K562 (cell line): Measurements from ENCODE around the gene ATAD2B. TPM values are rescaled to one million over a fixed set of nuclear protein-coding genes. Genes with fewer than 3 reads are reported as not detected.

Experiments used
- ATAC-seq: fragments of 200-7000 bp; cut with Tn5 transposase; 3 replicates; pipeline ENCODE4 v1.9.1; 2020; ENCODE audit warnings: moderate library complexity
- BruUV-seq: library from RNA; stranded (reverse); fragments of 400-500 nt; replicated peaks from 2 replicates; lab custom pipeline; 2021; lab: Mats Ljungman, UMichigan
- CTCF ChIA-PET: fragments of 300-600 bp; formaldehyde crosslinking; extraction: SDS; loops from one replicate; lab custom pipeline; 2021; ENCODE audit warnings: low intra/inter-chr PET ratio; lab: Yijun Ruan, JAX
- POLR2A ChIA-PET: fragments of 300-600, 350-650 bp; sonication (Branson Sonifier 250); formaldehyde crosslinking; extraction: SDS; loops from one replicate; lab custom pipeline; 2021; ENCODE audit warnings: antibody characterized with exemption, inconsistent platforms; lab: Yijun Ruan, JAX
- DNase-seq, 4 experiments: peaks; one replicate each; pipeline versions ENCODE4 v3.0.0 to v3.0.0-alpha.2; 2011 to 2018; ENCODE audit warnings: low spot score in 3 of 4, mixed read lengths in 3 of 4; ENCODE audit errors: extremely low read depth in 1 of 4
- FAIRE-seq: peaks from 2 replicates; lab custom pipeline; 2011; peaks lifted over from hg19 to GRCh38; lab: Jason Lieb, UNC
- H2AFZ ChIP-seq: 2 replicates; pipeline ENCODE4 v1.6.0; 2011; ENCODE audit warnings: low read depth, low read length, control low read depth, inconsistent platforms
- H3K27ac ChIP-seq: fragments of 200-600 bp; 3 replicates; pipeline ENCODE4 v1.8.0; 2011; ENCODE audit warnings: low read depth, mild to moderate bottlenecking, control low read depth, inconsistent platforms, low read length, moderate library complexity, mixed read lengths; ENCODE audit errors: extremely low read depth
- H3K27me3 ChIP-seq, 2 experiments: fragments of 300-600 bp in 1 of 2; 2 replicates in 1 of 2; 3 replicates in 1 of 2; pipeline versions ENCODE4 v1.6.0 to v1.8.0; 2011; ENCODE audit warnings: inconsistent platforms in 2 of 2, low read length in 2 of 2, mild to moderate bottlenecking in 1 of 2, mixed read lengths in 1 of 2, moderate library complexity in 1 of 2; ENCODE audit not compliant: control insufficient read depth in 2 of 2, insufficient read depth in 2 of 2
- H3K36me3 ChIP-seq: fragments of 300-600 bp; 3 replicates; pipeline ENCODE4 v1.8.0; 2011; ENCODE audit warnings: mild to moderate bottlenecking, low read length, inconsistent platforms; ENCODE audit not compliant: control insufficient read depth, insufficient read depth
- H3K4me1 ChIP-seq, 2 experiments: fragments of 200-600 bp in 1 of 2; replicated peaks in 1 of 2; 2 replicates in 1 of 2; 3 replicates in 1 of 2; pipeline versions ENCODE4 v1.5.1 to v1.8.0; 2011; ENCODE audit warnings: inconsistent platforms in 2 of 2, low read length in 2 of 2, mild to moderate bottlenecking in 1 of 2, mixed read lengths in 1 of 2, moderate library complexity in 1 of 2; ENCODE audit not compliant: control insufficient read depth in 2 of 2, insufficient read depth in 2 of 2
- H3K4me2 ChIP-seq: 2 replicates; pipeline ENCODE4 v1.6.1; 2011; ENCODE audit warnings: low read length, control low read depth, inconsistent platforms, mixed read lengths; ENCODE audit not compliant: insufficient read depth
- H3K4me3 ChIP-seq: fragments of 200-600 bp; sonication (generic), shearing (Covaris generic); 2 replicates; pipeline ENCODE4 v1.5.1; 2016; ENCODE audit warnings: control low read depth, inconsistent platforms
- H3K79me2 ChIP-seq: fragments of 200-600 bp; 3 replicates; pipeline ENCODE4 v1.8.0; 2011; ENCODE audit warnings: low read length, inconsistent platforms; ENCODE audit not compliant: control insufficient read depth, insufficient read depth
- H3K9ac ChIP-seq, 2 experiments: 2 replicates each; pipeline versions ENCODE4 v1.6.0 to v1.6.1; 2011; ENCODE audit warnings: low read depth in 2 of 2, low read length in 2 of 2, control low read depth in 1 of 2, inconsistent platforms in 1 of 2, mild to moderate bottlenecking in 1 of 2, mixed read lengths in 1 of 2; ENCODE audit not compliant: insufficient read depth in 1 of 2
- H3K9me1 ChIP-seq: one replicate; pipeline ENCODE4 v1.6.0; 2011; ENCODE audit warnings: inconsistent platforms, mild to moderate bottlenecking, low read length, moderate library complexity; ENCODE audit not compliant: control insufficient read depth, insufficient read depth
- H3K9me3 ChIP-seq: replicated peaks from 2 replicates; pipeline ENCODE4 v1.5.1; 2011; ENCODE audit warnings: low read depth, low read length, inconsistent platforms; ENCODE audit not compliant: control insufficient read depth, insufficient read depth
- H4K20me1 ChIP-seq: replicated peaks from 2 replicates; pipeline ENCODE4 v1.6.1; 2011; ENCODE audit warnings: low read length, inconsistent platforms, mixed read lengths; ENCODE audit not compliant: control insufficient read depth, insufficient read depth
- ARID1B ChIP-seq: fragments of 450-650 bp; IDR thresholded peaks from 2 replicates; pipeline ENCODE4 v1.6.1; 2016; ENCODE audit warnings: antibody characterized with exemption, mild to moderate bottlenecking, inconsistent platforms
- ARID2 ChIP-seq: fragments of 450-650 bp; IDR thresholded peaks from 2 replicates; pipeline ENCODE4 v1.6.1; 2017; ENCODE audit warnings: antibody characterized with exemption, mild to moderate bottlenecking
- ATF3 ChIP-seq, 2 experiments: fragments of 450-650 bp in 1 of 2; sonication (generic) in 1 of 2; formaldehyde crosslinking in 1 of 2; IDR thresholded peaks in 1 of 2; conservative IDR thresholded peaks in 1 of 2; 2 replicates each; pipeline versions ENCODE4 v1.6.1 to v1.8.1; 2016 to 2023; ENCODE audit warnings: mild to moderate bottlenecking in 2 of 2, moderate library complexity in 2 of 2, inconsistent platforms in 1 of 2, missing genetic modification reagents in 1 of 2
- C11orf30 ChIP-seq: fragments of 450-650 bp; IDR thresholded peaks from 2 replicates; pipeline ENCODE4 v1.6.1; 2016; ENCODE audit warnings: low read depth, mild to moderate bottlenecking
- CBFA2T3 ChIP-seq: fragments of 450-650 bp; IDR thresholded peaks from 2 replicates; pipeline ENCODE4 v1.6.1; 2017
- GTF2E2 ChIP-seq: fragments of 200-800 bp; sonication (Bioruptor generic); IDR thresholded peaks from 2 replicates; pipeline ENCODE4 v1.6.1; 2016; ENCODE audit warnings: missing genetic modification characterization, missing compliant biosample characterization
- HDAC1 ChIP-seq, 2 experiments: fragments of 450-650 bp; IDR thresholded peaks; 2 replicates each; pipeline ENCODE4 v1.6.1; 2016 to 2017; ENCODE audit warnings: inconsistent platforms in 1 of 2, mild to moderate bottlenecking in 1 of 2, moderate library complexity in 1 of 2
- KAT7 ChIP-seq: sonication (generic); formaldehyde crosslinking; IDR thresholded peaks from 2 replicates; pipeline ENCODE4 v1.8.0; 2022; ENCODE audit warnings: missing genetic modification reagents, mild to moderate bottlenecking, borderline replicate concordance
- NRF1 ChIP-seq, 2 experiments: fragments of 450-650 bp; IDR thresholded peaks in 1 of 2; conservative IDR thresholded peaks in 1 of 2; 2 replicates each; pipeline ENCODE4 v1.6.1; 2014; ENCODE audit warnings: mild to moderate bottlenecking in 2 of 2
- SIN3A ChIP-seq, 2 experiments: fragments of 150-350 bp in 1 of 2; IDR thresholded peaks; 2 replicates each; pipeline ENCODE4 v1.6.1; 2011 to 2016; ENCODE audit warnings: borderline replicate concordance in 2 of 2, low read depth in 2 of 2, low read length in 2 of 2, mild to moderate bottlenecking in 2 of 2, moderate library complexity in 2 of 2; ENCODE audit not compliant: control insufficient read depth in 1 of 2
- WGBS: fragments of 100-300 bp; shearing (Covaris generic); methylation state at CpG from one replicate; pipeline ENCODE4 v1.1.6; 2016; ENCODE audit warnings: low coverage, mixed read lengths; ENCODE audit not compliant: insufficient coverage; ENCODE audit errors: missing lambda C conversion rate; 5-methylcytosine and 5-hydroxymethylcytosine counted together
- in situ Hi-C: fragments of 300-500 bp; cut with MboI; formaldehyde crosslinking; loops from 4 replicates; pipeline ENCODE4 v1.15.0; 2018; ENCODE audit warnings: inconsistent platforms, mixed read lengths
- intact Hi-C: fragments of 100-400 bp; cut with micrococcal nuclease; formaldehyde crosslinking; loops from 2 replicates; pipeline ENCODE4 v1.14.2; 2022
- polyA plus RNA-seq, 8 experiments: library from polyadenylated mRNA; depleted of rRNA in 4 of 8; stranded (reverse) in 5 of 8; unstranded in 3 of 8; fragments of >200 nt; fragmentation: Nextera tagmentation in 2 of 8; fragmentation: Illumina TruSeq in 1 of 8; extraction: Ambion mirVana in 2 of 8; extraction: Trizol in 1 of 8; gene quantifications; 2 replicates each; pipeline versions ENCODE4 v1.2.1 to v1.2.3, GENCODE V29; 2011 to 2014; ENCODE audit warnings: inconsistent platforms in 1 of 8, missing spikeins in 1 of 8
- total RNA-seq, 7 experiments: library from RNA; depleted of rRNA in 6 of 7; stranded (reverse); fragments of >200 nt in 6 of 7; fragmentation: Illumina TruSeq in 2 of 7; extraction: Trizol in 2 of 7; gene quantifications; 2 replicates each; pipeline versions ENCODE4 v1.2.1 to v1.2.3, GENCODE V29; 2011 to 2021; ENCODE audit warnings: low replicate concordance in 1 of 7
- TF ChIP-seq, protein P1 (sequence below), 2 experiments: IDR thresholded peaks in 1 of 2; conservative IDR thresholded peaks in 1 of 2; 2 replicates each; pipeline ENCODE4 v1.6.1; 2016; ENCODE audit warnings: low read depth in 2 of 2, mild to moderate bottlenecking in 1 of 2, missing compliant biosample characterization in 1 of 2, missing genetic modification characterization in 1 of 2, moderate library complexity in 1 of 2
- TF ChIP-seq, protein P2 (sequence below): sonication (generic); formaldehyde crosslinking; IDR thresholded peaks from 2 replicates; pipeline ENCODE4 v1.8.0; 2022; ENCODE audit warnings: mild to moderate bottlenecking, missing genetic modification reagents

ATAD2B gene
- total and polyA plus RNA-seq, 9 of the 15 experiments (the other 6 are each of a cell fraction or from before 2014, with no cell fraction given) = 3.2 to 21.6 (median 11.4) TPM

- Histone ChIP-seq H3K4me2 (peak overlapping the region; percentile 85), H2AFZ (peak overlapping the region; percentile 99), H3K27ac (peak overlapping the region; percentile 93), H3K9me1 (no peaks in the 10 kb centered on the region), H3K4me1 (peaks cover 11 to 28% of the 10 kb centered on the region in 2 experiments; a peak in 4 of 5 replicates), H3K4me3 (peak overlapping the region; percentile 88), H3K9me3 (no peaks in the 10 kb centered on the region), H3K36me3 (peaks cover 8% of the 10 kb centered on the region; the same call in 2 of the 3 replicates), H3K9ac (peak overlapping the region; percentile 93 to 97), H4K20me1 (0 out of 2 replicates have a peak, but pooled peaks cover 3% of the 10 kb centered on the region), H3K27me3 (no peaks in the 10 kb centered on the region), H3K79me2 (peaks cover 55% of the 10 kb centered on the region)
- CTCF ChIA-PET = no interaction called here
- POLR2A ChIA-PET = interaction anchor here (0.6 to 5.7 kb wide), 12 partner anchors 10 to 118 kb away, joined by 3 to 54 read pairs (median 4); partner anchors contain the start of gene ATAD2B
- DNase-seq (peak in 2 of 4 experiments; percentile 17 to 59), ATAC-seq (peak; percentile 48), FAIRE-seq (no peak)
- WGBS = 1% methylated on average over 31 of the region's 46 CpGs
- intact Hi-C loops (loop anchor here (5.0 kb wide), 1 partner anchor 71 kb away; the partner anchor contains the start of gene MFSD2B), in situ Hi-C loops (no loop called here)
- TSS peak; percentile 66 for BruUV-seq
- TF ChIP-seq ARID1B = 0 out of 2 replicates have a peak, but pooled peaks have one; percentile 8
- TF ChIP-seq NRF1 (conservative IDR thresholded peaks at IDR 0.05 in 1 of 2, IDR thresholded peaks at IDR 0.05 in 1 of 2) = peak; percentile 9 to 34; a peak in 3 of 4 replicates
- TF ChIP-seq, protein P1, sequence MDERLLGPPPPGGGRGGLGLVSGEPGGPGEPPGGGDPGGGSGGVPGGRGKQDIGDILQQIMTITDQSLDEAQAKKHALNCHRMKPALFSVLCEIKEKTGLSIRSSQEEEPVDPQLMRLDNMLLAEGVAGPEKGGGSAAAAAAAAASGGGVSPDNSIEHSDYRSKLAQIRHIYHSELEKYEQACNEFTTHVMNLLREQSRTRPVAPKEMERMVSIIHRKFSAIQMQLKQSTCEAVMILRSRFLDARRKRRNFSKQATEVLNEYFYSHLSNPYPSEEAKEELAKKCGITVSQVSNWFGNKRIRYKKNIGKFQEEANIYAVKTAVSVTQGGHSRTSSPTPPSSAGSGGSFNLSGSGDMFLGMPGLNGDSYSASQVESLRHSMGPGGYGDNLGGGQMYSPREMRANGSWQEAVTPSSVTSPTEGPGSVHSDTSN (CRISPR knock-in tag; IDR thresholded peaks at IDR 0.05; ENCODE audit: low read depth) = no peak
- TF ChIP-seq, protein P1 (tag; conservative IDR thresholded peaks at IDR 0.05; ENCODE audit: low read depth) = peak; percentile 84
- peak; percentile 33 for TF ChIP-seq GTF2E2 (tag)
- no peak for TF ChIP-seq ARID2
- TF ChIP-seq SIN3A (IDR thresholded peaks at IDR 0.05; ENCODE audit: borderline replicate concordance in 2 of 2, control insufficient read depth in 1 of 2, low read depth in 2 of 2, low read length in 2 of 2) = 0 out of 4 replicates have a peak, but pooled peaks of 1 of the 2 experiments have one; percentile 30
- TF ChIP-seq HDAC1 (IDR thresholded peaks at IDR 0.05) = 0 out of 4 replicates have a peak, but pooled peaks of 1 of the 2 experiments have one; percentile 32
- peak; percentile 2; the same call in 1 of the 2 replicates for TF ChIP-seq CBFA2T3
- TF ChIP-seq C11orf30 = no peak
- peak; percentile 75; the same call in 1 of the 2 replicates for TF ChIP-seq KAT7 (CRISPR knock-in tag)
- TF ChIP-seq, protein P2, sequence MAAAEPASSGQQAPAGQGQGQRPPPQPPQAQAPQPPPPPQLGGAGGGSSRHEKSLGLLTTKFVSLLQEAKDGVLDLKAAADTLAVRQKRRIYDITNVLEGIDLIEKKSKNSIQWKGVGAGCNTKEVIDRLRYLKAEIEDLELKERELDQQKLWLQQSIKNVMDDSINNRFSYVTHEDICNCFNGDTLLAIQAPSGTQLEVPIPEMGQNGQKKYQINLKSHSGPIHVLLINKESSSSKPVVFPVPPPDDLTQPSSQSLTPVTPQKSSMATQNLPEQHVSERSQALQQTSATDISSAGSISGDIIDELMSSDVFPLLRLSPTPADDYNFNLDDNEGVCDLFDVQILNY = peak; percentile 44; the same call in 1 of the 2 replicates
- no peak for TF ChIP-seq ATF3 (IDR thresholded peaks at IDR 0.05)
- TF ChIP-seq ATF3 (CRISPR knock-in tag; conservative IDR thresholded peaks at IDR 0.05) = peak; percentile 43; the same call in 1 of the 2 replicates
These were observed 14.0 kb upstream of the ATAD2B start for GRCh38 chr2:23940718-23941620.
